ENCODE measurements around the gene DYNLT2. TPM values are rescaled to one million over a fixed set of nuclear protein-coding genes. Genes with fewer than 3 reads are reported as not detected.

DYNLT2 gene
- total RNA-seq, 1 experiment from 2014 or later, result 2.1 TPM

DNA sequence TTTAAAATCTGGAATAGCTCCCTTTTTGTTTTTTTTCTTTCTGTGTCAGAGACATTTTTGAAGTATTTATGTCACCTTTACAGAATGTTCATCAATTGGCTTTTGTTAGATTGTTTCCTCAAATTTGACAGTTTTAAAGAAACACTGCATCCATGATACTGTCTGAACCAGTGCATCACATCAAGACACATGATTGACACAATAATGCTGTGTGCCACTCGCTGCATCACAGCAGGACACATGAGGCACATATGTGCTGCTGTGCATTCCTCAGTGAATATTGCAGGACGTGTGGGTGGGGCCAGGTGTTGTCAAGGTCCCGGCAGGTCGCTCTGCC is 37.4 kb upstream of the DYNLT2 start:
- ATAC-seq (no peak), DNase-seq (ENCODE audit: low read depth, low spot score) (no peak)
- intact Hi-C loops (cut with micrococcal nuclease; ENCODE audit: unreplicated experiment) (no loop called here), in situ Hi-C loops (cut with HindIII; ENCODE audit: low pct_unique_long_range_greater_than_20kb, low sequenced_read_pairs) (no loop called here)
- BruUV-seq (replicated peaks), result no TSS peak
- no peak overlapping the region for H3K27ac ChIP-seq (ENCODE audit: low read length)
- ChIA-PET CTCF (interaction anchor here (0.6 kb wide), 2 partner anchors 180 to 414 kb away, joined by 3 read pairs; no protein-coding TSS in a partner anchor), POLR2A (no interaction called here)
- H3K9me3 ChIP-seq (ENCODE audit: control insufficient read depth, insufficient read depth, low read depth, low read length), result no peaks in the 10 kb centered on the region
- H3K27me3 ChIP-seq (ENCODE audit: control insufficient read depth, insufficient read depth, low read length), result peaks cover 3% of the 10 kb centered on the region; the same call in 1 of the 2 replicates
- no peak overlapping the region for H3K4me3 ChIP-seq (ENCODE audit: low read depth in 2 of 2, low read length in 2 of 2)
- H3K4me1 ChIP-seq (ENCODE audit: control insufficient read depth, insufficient read depth, low read length), result peaks cover 11% of the 10 kb centered on the region
- TF ChIP-seq SIN3A (IDR thresholded peaks at IDR 0.05; ENCODE audit: borderline replicate concordance, insufficient read depth, low read depth, low read length) (no peak), CTCF (IDR thresholded peaks at IDR 0.05) (no peak), POLR2AphosphoS5 (IDR thresholded peaks at IDR 0.05; ENCODE audit: low read depth, low read length) (no peak), TCF7L2 (IDR thresholded peaks at IDR 0.05; ENCODE audit: low read depth, low read length) (no peak)
- TF ChIP-seq, protein P1, sequence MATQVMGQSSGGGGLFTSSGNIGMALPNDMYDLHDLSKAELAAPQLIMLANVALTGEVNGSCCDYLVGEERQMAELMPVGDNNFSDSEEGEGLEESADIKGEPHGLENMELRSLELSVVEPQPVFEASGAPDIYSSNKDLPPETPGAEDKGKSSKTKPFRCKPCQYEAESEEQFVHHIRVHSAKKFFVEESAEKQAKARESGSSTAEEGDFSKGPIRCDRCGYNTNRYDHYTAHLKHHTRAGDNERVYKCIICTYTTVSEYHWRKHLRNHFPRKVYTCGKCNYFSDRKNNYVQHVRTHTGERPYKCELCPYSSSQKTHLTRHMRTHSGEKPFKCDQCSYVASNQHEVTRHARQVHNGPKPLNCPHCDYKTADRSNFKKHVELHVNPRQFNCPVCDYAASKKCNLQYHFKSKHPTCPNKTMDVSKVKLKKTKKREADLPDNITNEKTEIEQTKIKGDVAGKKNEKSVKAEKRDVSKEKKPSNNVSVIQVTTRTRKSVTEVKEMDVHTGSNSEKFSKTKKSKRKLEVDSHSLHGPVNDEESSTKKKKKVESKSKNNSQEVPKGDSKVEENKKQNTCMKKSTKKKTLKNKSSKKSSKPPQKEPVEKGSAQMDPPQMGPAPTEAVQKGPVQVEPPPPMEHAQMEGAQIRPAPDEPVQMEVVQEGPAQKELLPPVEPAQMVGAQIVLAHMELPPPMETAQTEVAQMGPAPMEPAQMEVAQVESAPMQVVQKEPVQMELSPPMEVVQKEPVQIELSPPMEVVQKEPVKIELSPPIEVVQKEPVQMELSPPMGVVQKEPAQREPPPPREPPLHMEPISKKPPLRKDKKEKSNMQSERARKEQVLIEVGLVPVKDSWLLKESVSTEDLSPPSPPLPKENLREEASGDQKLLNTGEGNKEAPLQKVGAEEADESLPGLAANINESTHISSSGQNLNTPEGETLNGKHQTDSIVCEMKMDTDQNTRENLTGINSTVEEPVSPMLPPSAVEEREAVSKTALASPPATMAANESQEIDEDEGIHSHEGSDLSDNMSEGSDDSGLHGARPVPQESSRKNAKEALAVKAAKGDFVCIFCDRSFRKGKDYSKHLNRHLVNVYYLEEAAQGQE (IDR thresholded peaks at IDR 0.05; ENCODE audit: insufficient read depth in 1 of 2, low read depth in 2 of 2, low read length in 1 of 2), result no peak
- no peaks in the 10 kb centered on the region for H3K36me3 ChIP-seq (ENCODE audit: control insufficient read depth, insufficient read depth, low read length)

DNA sequence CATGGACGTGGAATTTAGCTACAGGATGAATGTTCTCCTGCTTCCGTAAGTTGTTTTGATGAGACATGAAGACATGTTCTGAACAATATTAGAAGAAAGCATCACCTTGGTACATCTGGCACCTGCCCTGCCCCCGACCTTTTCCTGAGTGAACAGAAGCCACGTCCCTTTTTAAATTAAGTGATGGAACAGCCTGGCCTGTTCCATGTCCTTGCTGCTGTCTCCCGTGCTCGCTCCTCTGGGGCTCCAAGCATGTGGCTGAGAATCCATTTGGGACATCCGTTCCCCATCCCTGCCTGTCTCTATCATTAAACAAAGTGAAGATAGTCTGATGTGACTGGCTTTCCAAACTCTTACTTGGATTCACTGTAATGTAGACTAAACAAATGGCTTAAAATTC is 36.4 kb upstream of the DYNLT2 start:
- in situ Hi-C loops (cut with HindIII; ENCODE audit: low pct_unique_long_range_greater_than_20kb, low sequenced_read_pairs) (no loop called here), intact Hi-C loops (cut with micrococcal nuclease; ENCODE audit: unreplicated experiment) (no loop called here)
- POLR2A ChIA-PET, result no interaction called here

More for the DNA sequence above, 36.4 kb upstream of the DYNLT2 start:
- no peak for DNase-seq (ENCODE audit: low read depth, low spot score)
- no peaks in the 10 kb centered on the region for H3K36me3 ChIP-seq (ENCODE audit: control insufficient read depth, insufficient read depth, low read length)
- peaks cover 3% of the 10 kb centered on the region; the same call in 1 of the 2 replicates for H3K27me3 ChIP-seq (ENCODE audit: control insufficient read depth, insufficient read depth, low read length)
- no peak for ATAC-seq
- peaks cover 11% of the 10 kb centered on the region for H3K4me1 ChIP-seq (ENCODE audit: control insufficient read depth, insufficient read depth, low read length)
- no peak overlapping the region for H3K27ac ChIP-seq (ENCODE audit: low read length)
- TF ChIP-seq SIN3A (IDR thresholded peaks at IDR 0.05; ENCODE audit: borderline replicate concordance, insufficient read depth, low read depth, low read length), result no peak
- no peak for TF ChIP-seq POLR2AphosphoS5 (IDR thresholded peaks at IDR 0.05; ENCODE audit: low read depth, low read length)
- no peak for TF ChIP-seq TCF7L2 (IDR thresholded peaks at IDR 0.05; ENCODE audit: low read depth, low read length)
- TF ChIP-seq, protein P1 (IDR thresholded peaks at IDR 0.05; ENCODE audit: insufficient read depth in 1 of 2, low read depth in 2 of 2, low read length in 1 of 2), result no peak
- TF ChIP-seq CTCF (IDR thresholded peaks at IDR 0.05), result no peak
- CTCF ChIA-PET, result no interaction called here
- BruUV-seq (replicated peaks), result no TSS peak
- H3K9me3 ChIP-seq (ENCODE audit: control insufficient read depth, insufficient read depth, low read depth, low read length), result no peaks in the 10 kb centered on the region
- H3K4me3 ChIP-seq (ENCODE audit: low read depth in 2 of 2, low read length in 2 of 2), result no peak overlapping the region

All from Panc1 (cell line).